Measurements from ENCODE around the gene RNGTT.
"Not testable (repeated sequence)": the region's sequence is repeated elsewhere in the genome, so short reads cannot be mapped to it uniquely, and the experiment has no call there.

The RNGTT gene

GRCh38 chr6:88725111-88725975 lies 238.1 kb downstream of the RNGTT start:
- Mint-ChIP-seq H3K27ac (peak overlapping the region; percentile 81 to 90), H3K27me3 (no peaks in the 10 kb centered on the region), H3K4me1 (peaks cover 21% of the 10 kb centered on the region), H3K4me3 (peak overlapping the region; percentile 54 to 62), H3K9me3 (no peaks in the 10 kb centered on the region)
- ATAC-seq (peak; percentile 66), DNase-seq (peak in 1 of 2 donors; percentile 38)

- H3K4me3 Mint-ChIP-seq = no peak overlapping the region
Observed at GRCh38 chr6:88722686-88723085, 240.7 kb downstream of the RNGTT start.

GRCh38 chr6:88716399-88716798 lies 247.0 kb downstream of the RNGTT start:
- H3K9me3 Mint-ChIP-seq, H3K27ac Mint-ChIP-seq, H3K4me3 Mint-ChIP-seq, H3K27me3 Mint-ChIP-seq, H3K4me1 Mint-ChIP-seq, DNase-seq, ATAC-seq: not testable (repeated sequence)

More at GRCh38 chr6:88722686-88723085, 240.7 kb downstream of the RNGTT start:
- DNase-seq = no peak
- no peak overlapping the region for H3K27ac Mint-ChIP-seq
- H3K9me3 Mint-ChIP-seq = no peaks in the 10 kb centered on the region
- no peaks in the 10 kb centered on the region for H3K27me3 Mint-ChIP-seq
- H3K4me1 Mint-ChIP-seq = peaks cover 21% of the 10 kb centered on the region
- no peak for ATAC-seq

GRCh38 chr6:88712243-88712936 lies 251.0 kb downstream of the RNGTT start:
- ATAC-seq = no peak
- no peaks in the 10 kb centered on the region for H3K27me3 Mint-ChIP-seq
- H3K4me1 Mint-ChIP-seq = peaks cover 5% of the 10 kb centered on the region
- DNase-seq = no peak
- H3K27ac Mint-ChIP-seq = no peak overlapping the region
- H3K4me3 Mint-ChIP-seq = no peak overlapping the region
- no peaks in the 10 kb centered on the region for H3K9me3 Mint-ChIP-seq

GRCh38 chr6:88709819-88710246 lies 253.6 kb downstream of the RNGTT start:
- H3K9me3 Mint-ChIP-seq = no peaks in the 10 kb centered on the region
- H3K4me3 Mint-ChIP-seq = no peak overlapping the region
- DNase-seq (no peak), ATAC-seq (no peak)
- no peak overlapping the region for H3K27ac Mint-ChIP-seq
- H3K27me3 Mint-ChIP-seq = no peaks in the 10 kb centered on the region
- peaks cover 17% of the 10 kb centered on the region for H3K4me1 Mint-ChIP-seq

- no peak for DNase-seq
- H3K27ac Mint-ChIP-seq = no peak overlapping the region
Observed at GRCh38 chr6:88708197-88708744, 255.1 kb downstream of the RNGTT start.

GRCh38 chr6:88705601-88706000 lies 257.8 kb downstream of the RNGTT start:
- peak overlapping the region; percentile 10 to 27 for H3K27ac Mint-ChIP-seq
- DNase-seq (no peak), ATAC-seq (peak; percentile 96)
- peaks cover 0 to 3% of the 10 kb centered on the region in 2 donors for H3K9me3 Mint-ChIP-seq
- H3K4me3 Mint-ChIP-seq = no peak overlapping the region
- no peaks in the 10 kb centered on the region for H3K27me3 Mint-ChIP-seq
- peaks cover 28% of the 10 kb centered on the region for H3K4me1 Mint-ChIP-seq

More at GRCh38 chr6:88708197-88708744, 255.1 kb downstream of the RNGTT start:
- Mint-ChIP-seq H3K4me3 (no peak overlapping the region), H3K27me3 (no peaks in the 10 kb centered on the region), H3K4me1 (peaks cover 23% of the 10 kb centered on the region), H3K9me3 (peaks cover 0 to 1% of the 10 kb centered on the region in 2 donors)
- ATAC-seq = no peak

GRCh38 chr6:88704980-88705379 lies 258.4 kb downstream of the RNGTT start:
- DNase-seq (no peak), ATAC-seq (peak; percentile 48)
- Mint-ChIP-seq H3K27ac (no peak overlapping the region), H3K9me3 (peaks cover 0 to 3% of the 10 kb centered on the region in 2 donors), H3K27me3 (no peaks in the 10 kb centered on the region), H3K4me3 (peak overlapping the region in 1 of 2 donors; percentile 7), H3K4me1 (peaks cover 34% of the 10 kb centered on the region)

- Mint-ChIP-seq H3K9me3 (peaks cover 0 to 3% of the 10 kb centered on the region in 2 donors), H3K4me1 (peaks cover 42% of the 10 kb centered on the region), H3K4me3 (no peak overlapping the region), H3K27me3 (no peaks in the 10 kb centered on the region), H3K27ac (peak overlapping the region in 1 of 2 donors; percentile 66)
- no peak for DNase-seq
- no peak for ATAC-seq
Observed at GRCh38 chr6:88702956-88703556, 260.4 kb downstream of the RNGTT start.

- no peak for ATAC-seq
- peaks cover 7 to 15% of the 10 kb centered on the region in 2 donors for H3K9me3 Mint-ChIP-seq
- DNase-seq = no peak
Observed at GRCh38 chr6:88698661-88699060, 264.8 kb downstream of the RNGTT start.

GRCh38 chr6:88695937-88696336 lies 267.5 kb downstream of the RNGTT start:
- Mint-ChIP-seq H3K4me3 (no peak overlapping the region), H3K27me3 (no peaks in the 10 kb centered on the region), H3K4me1 (peaks cover 17% of the 10 kb centered on the region), H3K27ac (no peak overlapping the region), H3K9me3 (peaks cover 12 to 21% of the 10 kb centered on the region in 2 donors)
- DNase-seq (no peak), ATAC-seq (no peak)

More at GRCh38 chr6:88698661-88699060, 264.8 kb downstream of the RNGTT start:
- H3K27me3 Mint-ChIP-seq = no peaks in the 10 kb centered on the region
- peaks cover 19% of the 10 kb centered on the region for H3K4me1 Mint-ChIP-seq
- H3K27ac Mint-ChIP-seq = no peak overlapping the region
- H3K4me3 Mint-ChIP-seq = no peak overlapping the region

- Mint-ChIP-seq H3K27ac (no peak overlapping the region), H3K4me3 (no peak overlapping the region), H3K4me1 (peaks cover 6% of the 10 kb centered on the region), H3K27me3 (no peaks in the 10 kb centered on the region), H3K9me3 (no peaks in the 10 kb centered on the region)
- DNase-seq (no peak), ATAC-seq (no peak)
Observed at GRCh38 chr6:88683734-88684133, 279.7 kb downstream of the RNGTT start.

- H3K4me1 Mint-ChIP-seq = peaks cover 6% of the 10 kb centered on the region
- H3K27ac Mint-ChIP-seq = no peak overlapping the region
- DNase-seq = no peak
- no peak for ATAC-seq
- H3K27me3 Mint-ChIP-seq = no peaks in the 10 kb centered on the region
- H3K9me3 Mint-ChIP-seq = no peaks in the 10 kb centered on the region
- no peak overlapping the region for H3K4me3 Mint-ChIP-seq
Observed at GRCh38 chr6:88680654-88681053, 282.8 kb downstream of the RNGTT start.

GRCh38 chr6:88679841-88680240 lies 283.6 kb downstream of the RNGTT start:
- peaks cover 6% of the 10 kb centered on the region for H3K4me1 Mint-ChIP-seq
- H3K27me3 Mint-ChIP-seq = no peaks in the 10 kb centered on the region
- H3K4me3 Mint-ChIP-seq = no peak overlapping the region
- ATAC-seq = no peak
- H3K9me3 Mint-ChIP-seq = no peaks in the 10 kb centered on the region
- no peak overlapping the region for H3K27ac Mint-ChIP-seq
- DNase-seq = no peak

- DNase-seq = no peak
- Mint-ChIP-seq H3K4me1 (peaks cover under 1% of the 10 kb centered on the region), H3K4me3 (no peak overlapping the region), H3K9me3 (peaks cover 0 to 6% of the 10 kb centered on the region in 2 donors), H3K27me3 (no peaks in the 10 kb centered on the region), H3K27ac (no peak overlapping the region)
- no peak for ATAC-seq
Observed at GRCh38 chr6:88677356-88677755, 286.1 kb downstream of the RNGTT start.
